HepG2 (cell line): ENCODE measurements around the gene PSMB3. TPM values are rescaled to one million over a fixed set of nuclear protein-coding genes. Genes with fewer than 3 reads are reported as not detected.

Experiments
- AGO2 ChIP-seq: fragments of 200-400 bp; formaldehyde crosslinking; optimal IDR thresholded peaks from 2 replicates; pipeline ENCODE3; 2017; ENCODE audit warnings: mild to moderate bottlenecking, low read depth, low read length, moderate library complexity
- E2F5 ChIP-seq: sonication (generic); formaldehyde crosslinking; conservative IDR thresholded peaks from 2 replicates; pipeline ENCODE4 v1.4.0; 2020; ENCODE audit warnings: missing genetic modification reagents
- HNRNPL ChIP-seq: fragments of 200-400 bp; formaldehyde crosslinking; IDR thresholded peaks from 2 replicates; pipeline ENCODE4 v1.6.1; 2017; ENCODE audit warnings: mild to moderate bottlenecking, low read depth, low read length
- UBTF ChIP-seq: sonication (generic); formaldehyde crosslinking; IDR thresholded peaks from 2 replicates; pipeline ENCODE4 v1.4.0; 2020; ENCODE audit warnings: mild to moderate bottlenecking, missing genetic modification reagents
- ZNF138 ChIP-seq: sonication (generic); formaldehyde crosslinking; IDR thresholded peaks from 2 replicates; pipeline ENCODE4 v1.5.0; 2020; ENCODE audit warnings: mild to moderate bottlenecking, low read depth, missing genetic modification reagents
- ZNF24 ChIP-seq: fragments of 450-650 bp; IDR thresholded peaks from 2 replicates; pipeline ENCODE4 v1.6.1; 2017; ENCODE audit warnings: antibody characterized with exemption, mild to moderate bottlenecking
- ZNF280D ChIP-seq: sonication (generic); formaldehyde crosslinking; IDR thresholded peaks from 2 replicates; pipeline ENCODE4 v1.5.1; 2020; ENCODE audit warnings: mild to moderate bottlenecking, missing genetic modification reagents
- ZNF768 ChIP-seq: sonication (generic); formaldehyde crosslinking; IDR thresholded peaks from 2 replicates; pipeline ENCODE4 v1.4.0; 2020; ENCODE audit warnings: missing genetic modification reagents
- ZNF841 ChIP-seq: sonication (generic); formaldehyde crosslinking; IDR thresholded peaks from 2 replicates; pipeline ENCODE4 v1.8.1; 2023; ENCODE audit warnings: missing genetic modification reagents, borderline replicate concordance
- polyA plus RNA-seq, 8 experiments: library from polyadenylated mRNA; depleted of rRNA in 3 of 8; stranded (reverse) in 7 of 8; unstranded in 1 of 8; fragments of >200 nt; fragmentation: Illumina TruSeq in 4 of 8; extraction: Trizol in 4 of 8; gene quantifications; 2 replicates each; pipeline versions ENCODE4 v1.2.1 to v1.2.3, GENCODE V29; 2011 to 2016; ENCODE audit warnings: low read depth in 4 of 8, missing spikeins in 1 of 8, mixed read lengths in 1 of 8; ENCODE audit not compliant: insufficient read depth in 1 of 8
- total RNA-seq, 5 experiments: library from RNA; depleted of rRNA; stranded (reverse); fragments of >200 nt; fragmentation: Illumina TruSeq; extraction: Trizol; gene quantifications; 2 replicates each; pipeline ENCODE4 v1.2.3, GENCODE V29; 2016; ENCODE audit warnings: low read depth in 1 of 5

Gene PSMB3
- total and polyA plus RNA-seq, 2 of the 13 experiments (the other 11 are each of a cell fraction or from before 2014, with no cell fraction given), result 366 to 517 TPM

- no peak for TF ChIP-seq UBTF (CRISPR knock-in tag)
- no peak for TF ChIP-seq E2F5 (CRISPR knock-in tag)
- no peak for TF ChIP-seq ZNF841 (CRISPR knock-in tag)
- peak; percentile 40; the same call in 1 of the 2 replicates for TF ChIP-seq ZNF768 (CRISPR knock-in tag)
- peak; percentile 77; the same call in 1 of the 2 replicates for TF ChIP-seq HNRNPL
- TF ChIP-seq AGO2, result peak; percentile 84
- TF ChIP-seq ZNF24, result peak; percentile 28; the same call in 1 of the 2 replicates
- no peak for TF ChIP-seq ZNF138 (CRISPR knock-in tag)
- TF ChIP-seq ZNF280D (CRISPR knock-in tag), result no peak
Measured at GRCh38 chr17:38707678-38708351, 44.7 kb upstream of the PSMB3 start (continued).
